SK-N-SH (cell line): ENCODE data around the gene CNOT1.

Experiments used
- EZH2phosphoT487 ChIP-seq: fragments of 200-600 bp; sonication (generic); IDR thresholded peaks from 2 replicates; pipeline ENCODE4 v1.6.1; 2017; ENCODE audit warnings: low read depth, mixed run types, mild to moderate bottlenecking, antibody characterized with exemption, moderate library complexity, borderline replicate concordance
- RCOR1 ChIP-seq: fragments of 150-350 bp; IDR thresholded peaks from 2 replicates; pipeline ENCODE4 v1.6.1; 2017; ENCODE audit warnings: antibody characterized with exemption, low read length
- TF ChIP-seq, protein P1 (sequence below): IDR thresholded peaks from 2 replicates; pipeline ENCODE4 v1.4.0; 2012; ENCODE audit warnings: low read depth, borderline replicate concordance
- TF ChIP-seq, protein P2 (sequence below): fragments of 200-600 bp; sonication (generic); IDR thresholded peaks from 2 replicates; pipeline ENCODE4 v1.6.1; 2017; ENCODE audit warnings: antibody characterized with exemption, mild to moderate bottlenecking, moderate library complexity
- TF ChIP-seq, protein P3 (sequence below): fragments of 150-350 bp; IDR thresholded peaks from 2 replicates; pipeline ENCODE4 v1.6.1; 2016; ENCODE audit warnings: mild to moderate bottlenecking, low read depth, low read length
- TF ChIP-seq, protein P4 (sequence below): fragments of 150-350 bp; IDR thresholded peaks from 2 replicates; pipeline ENCODE4 v1.6.1; 2017; ENCODE audit warnings: antibody characterized with exemption, low read length, low read depth, borderline replicate concordance
- TF ChIP-seq, protein P5 (sequence below): IDR thresholded peaks from 2 replicates; pipeline ENCODE4 v1.4.0; 2012; ENCODE audit warnings: low read depth
- TF ChIP-seq, protein P6 (sequence below): IDR thresholded peaks from 2 replicates; pipeline ENCODE4 v1.6.1; 2012; ENCODE audit warnings: mild to moderate bottlenecking, low read depth, low read length, moderate library complexity

DNA sequence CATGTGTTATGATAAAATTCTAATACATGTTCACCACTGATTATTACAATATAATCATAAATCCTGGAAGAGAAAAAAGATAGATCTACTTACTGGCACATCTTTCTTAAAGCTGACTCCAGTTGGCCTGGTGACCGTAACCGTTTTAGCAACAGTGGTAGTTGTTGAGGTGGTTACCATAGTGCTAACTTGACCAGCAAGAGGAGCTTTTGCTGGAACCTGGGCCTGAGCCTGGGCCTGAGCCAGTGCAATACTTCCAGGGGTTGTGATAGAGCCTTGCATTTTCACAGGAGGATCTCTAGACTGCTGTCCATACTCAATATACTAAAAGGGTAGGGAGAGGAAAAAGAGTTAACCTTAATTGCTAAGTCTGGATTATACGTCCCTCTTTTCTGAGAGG, 78.1 kb downstream of the CNOT1 start:
- no peak for TF ChIP-seq EZH2phosphoT487
- TF ChIP-seq, protein P1, sequence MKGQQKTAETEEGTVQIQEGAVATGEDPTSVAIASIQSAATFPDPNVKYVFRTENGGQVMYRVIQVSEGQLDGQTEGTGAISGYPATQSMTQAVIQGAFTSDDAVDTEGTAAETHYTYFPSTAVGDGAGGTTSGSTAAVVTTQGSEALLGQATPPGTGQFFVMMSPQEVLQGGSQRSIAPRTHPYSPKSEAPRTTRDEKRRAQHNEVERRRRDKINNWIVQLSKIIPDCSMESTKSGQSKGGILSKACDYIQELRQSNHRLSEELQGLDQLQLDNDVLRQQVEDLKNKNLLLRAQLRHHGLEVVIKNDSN, result no peak
- TF ChIP-seq, protein P2, sequence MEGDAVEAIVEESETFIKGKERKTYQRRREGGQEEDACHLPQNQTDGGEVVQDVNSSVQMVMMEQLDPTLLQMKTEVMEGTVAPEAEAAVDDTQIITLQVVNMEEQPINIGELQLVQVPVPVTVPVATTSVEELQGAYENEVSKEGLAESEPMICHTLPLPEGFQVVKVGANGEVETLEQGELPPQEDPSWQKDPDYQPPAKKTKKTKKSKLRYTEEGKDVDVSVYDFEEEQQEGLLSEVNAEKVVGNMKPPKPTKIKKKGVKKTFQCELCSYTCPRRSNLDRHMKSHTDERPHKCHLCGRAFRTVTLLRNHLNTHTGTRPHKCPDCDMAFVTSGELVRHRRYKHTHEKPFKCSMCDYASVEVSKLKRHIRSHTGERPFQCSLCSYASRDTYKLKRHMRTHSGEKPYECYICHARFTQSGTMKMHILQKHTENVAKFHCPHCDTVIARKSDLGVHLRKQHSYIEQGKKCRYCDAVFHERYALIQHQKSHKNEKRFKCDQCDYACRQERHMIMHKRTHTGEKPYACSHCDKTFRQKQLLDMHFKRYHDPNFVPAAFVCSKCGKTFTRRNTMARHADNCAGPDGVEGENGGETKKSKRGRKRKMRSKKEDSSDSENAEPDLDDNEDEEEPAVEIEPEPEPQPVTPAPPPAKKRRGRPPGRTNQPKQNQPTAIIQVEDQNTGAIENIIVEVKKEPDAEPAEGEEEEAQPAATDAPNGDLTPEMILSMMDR, result no peak
- TF ChIP-seq, protein P3, sequence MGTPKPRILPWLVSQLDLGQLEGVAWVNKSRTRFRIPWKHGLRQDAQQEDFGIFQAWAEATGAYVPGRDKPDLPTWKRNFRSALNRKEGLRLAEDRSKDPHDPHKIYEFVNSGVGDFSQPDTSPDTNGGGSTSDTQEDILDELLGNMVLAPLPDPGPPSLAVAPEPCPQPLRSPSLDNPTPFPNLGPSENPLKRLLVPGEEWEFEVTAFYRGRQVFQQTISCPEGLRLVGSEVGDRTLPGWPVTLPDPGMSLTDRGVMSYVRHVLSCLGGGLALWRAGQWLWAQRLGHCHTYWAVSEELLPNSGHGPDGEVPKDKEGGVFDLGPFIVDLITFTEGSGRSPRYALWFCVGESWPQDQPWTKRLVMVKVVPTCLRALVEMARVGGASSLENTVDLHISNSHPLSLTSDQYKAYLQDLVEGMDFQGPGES, result no peak
- TF ChIP-seq, protein P4, sequence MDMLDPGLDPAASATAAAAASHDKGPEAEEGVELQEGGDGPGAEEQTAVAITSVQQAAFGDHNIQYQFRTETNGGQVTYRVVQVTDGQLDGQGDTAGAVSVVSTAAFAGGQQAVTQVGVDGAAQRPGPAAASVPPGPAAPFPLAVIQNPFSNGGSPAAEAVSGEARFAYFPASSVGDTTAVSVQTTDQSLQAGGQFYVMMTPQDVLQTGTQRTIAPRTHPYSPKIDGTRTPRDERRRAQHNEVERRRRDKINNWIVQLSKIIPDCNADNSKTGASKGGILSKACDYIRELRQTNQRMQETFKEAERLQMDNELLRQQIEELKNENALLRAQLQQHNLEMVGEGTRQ, result no peak
- TF ChIP-seq RCOR1, result no peak
- TF ChIP-seq, protein P5, sequence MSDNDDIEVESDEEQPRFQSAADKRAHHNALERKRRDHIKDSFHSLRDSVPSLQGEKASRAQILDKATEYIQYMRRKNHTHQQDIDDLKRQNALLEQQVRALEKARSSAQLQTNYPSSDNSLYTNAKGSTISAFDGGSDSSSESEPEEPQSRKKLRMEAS, result no peak
- TF ChIP-seq, protein P6, sequence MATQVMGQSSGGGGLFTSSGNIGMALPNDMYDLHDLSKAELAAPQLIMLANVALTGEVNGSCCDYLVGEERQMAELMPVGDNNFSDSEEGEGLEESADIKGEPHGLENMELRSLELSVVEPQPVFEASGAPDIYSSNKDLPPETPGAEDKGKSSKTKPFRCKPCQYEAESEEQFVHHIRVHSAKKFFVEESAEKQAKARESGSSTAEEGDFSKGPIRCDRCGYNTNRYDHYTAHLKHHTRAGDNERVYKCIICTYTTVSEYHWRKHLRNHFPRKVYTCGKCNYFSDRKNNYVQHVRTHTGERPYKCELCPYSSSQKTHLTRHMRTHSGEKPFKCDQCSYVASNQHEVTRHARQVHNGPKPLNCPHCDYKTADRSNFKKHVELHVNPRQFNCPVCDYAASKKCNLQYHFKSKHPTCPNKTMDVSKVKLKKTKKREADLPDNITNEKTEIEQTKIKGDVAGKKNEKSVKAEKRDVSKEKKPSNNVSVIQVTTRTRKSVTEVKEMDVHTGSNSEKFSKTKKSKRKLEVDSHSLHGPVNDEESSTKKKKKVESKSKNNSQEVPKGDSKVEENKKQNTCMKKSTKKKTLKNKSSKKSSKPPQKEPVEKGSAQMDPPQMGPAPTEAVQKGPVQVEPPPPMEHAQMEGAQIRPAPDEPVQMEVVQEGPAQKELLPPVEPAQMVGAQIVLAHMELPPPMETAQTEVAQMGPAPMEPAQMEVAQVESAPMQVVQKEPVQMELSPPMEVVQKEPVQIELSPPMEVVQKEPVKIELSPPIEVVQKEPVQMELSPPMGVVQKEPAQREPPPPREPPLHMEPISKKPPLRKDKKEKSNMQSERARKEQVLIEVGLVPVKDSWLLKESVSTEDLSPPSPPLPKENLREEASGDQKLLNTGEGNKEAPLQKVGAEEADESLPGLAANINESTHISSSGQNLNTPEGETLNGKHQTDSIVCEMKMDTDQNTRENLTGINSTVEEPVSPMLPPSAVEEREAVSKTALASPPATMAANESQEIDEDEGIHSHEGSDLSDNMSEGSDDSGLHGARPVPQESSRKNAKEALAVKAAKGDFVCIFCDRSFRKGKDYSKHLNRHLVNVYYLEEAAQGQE, result no peak
